Central memory CD4-positive, alpha-beta T cell (primary cell): ENCODE measurements around the gene AQP12B.
"Not testable (repeated sequence)": the region's sequence is repeated elsewhere in the genome, so short reads cannot be mapped to it uniquely, and the experiment has no call there.

Experiments used
- DNase-seq: peaks from one replicate; pipeline ENCODE4 v3.0.0; 2022
- total RNA-seq, 3 experiments: gene quantifications; one replicate each; lab custom pipeline; 2026; lab: John Stamatoyannopoulos, UW

Gene AQP12B, protein sequence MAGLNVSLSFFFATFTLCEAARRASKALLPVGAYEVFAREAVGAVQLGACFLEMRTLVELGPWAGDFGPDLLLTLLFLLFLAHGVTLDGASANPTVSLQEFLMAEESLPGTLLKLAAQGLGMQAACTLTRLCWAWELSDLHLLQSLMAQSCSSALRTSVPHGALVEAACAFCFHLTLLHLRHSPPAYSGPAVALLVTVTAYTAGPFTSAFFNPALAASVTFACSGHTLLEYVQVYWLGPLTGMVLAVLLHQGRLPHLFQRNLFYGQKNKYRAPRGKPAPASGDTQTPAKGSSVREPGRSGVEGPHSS
- 0 reads per million in 3 experiments for total RNA-seq

DNA sequence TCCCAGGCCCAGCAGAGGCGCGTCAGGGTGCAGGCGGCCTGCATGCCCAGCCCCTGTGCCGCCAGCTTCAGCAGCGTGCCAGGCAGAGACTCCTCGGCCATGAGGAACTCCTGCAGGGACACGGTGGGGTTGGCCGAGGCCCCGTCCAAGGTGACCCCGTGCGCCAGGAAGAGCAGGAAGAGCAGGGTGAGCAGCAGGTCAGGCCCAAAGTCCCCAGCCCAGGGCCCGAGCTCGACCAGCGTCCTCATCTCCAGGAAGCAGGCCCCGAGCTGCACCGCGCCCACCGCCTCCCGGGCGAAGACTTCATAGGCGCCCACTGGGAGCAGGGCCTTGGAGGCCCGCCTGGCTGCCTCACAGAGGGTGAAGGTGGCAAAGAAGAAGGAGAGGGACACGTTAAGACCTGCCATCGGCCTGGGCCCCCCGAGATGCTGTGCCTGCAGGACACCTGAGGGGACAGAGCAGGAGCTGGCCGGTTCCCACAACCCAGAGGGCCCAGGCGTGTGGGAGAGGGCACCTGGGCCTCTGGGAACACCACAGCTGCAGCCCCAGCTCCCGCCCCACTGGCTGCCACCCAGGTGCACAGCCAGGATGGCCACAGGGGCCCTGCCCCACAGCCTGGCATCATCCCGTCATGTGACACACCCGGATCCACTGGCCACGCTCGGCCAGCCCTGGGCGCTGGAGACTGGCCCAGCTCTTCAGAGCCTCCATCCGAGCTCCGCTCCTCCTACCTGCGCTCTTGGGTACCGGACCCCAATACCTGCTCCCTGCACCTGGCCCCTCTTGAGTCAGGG, at the start of gene AQP12B:
TSS of gene AQP12B (minus strand) at position 455 of the 794 bp plus-strand sequence. CDS start at position 407, 48 bp downstream.
- not testable (repeated sequence) for DNase-seq

DNA sequence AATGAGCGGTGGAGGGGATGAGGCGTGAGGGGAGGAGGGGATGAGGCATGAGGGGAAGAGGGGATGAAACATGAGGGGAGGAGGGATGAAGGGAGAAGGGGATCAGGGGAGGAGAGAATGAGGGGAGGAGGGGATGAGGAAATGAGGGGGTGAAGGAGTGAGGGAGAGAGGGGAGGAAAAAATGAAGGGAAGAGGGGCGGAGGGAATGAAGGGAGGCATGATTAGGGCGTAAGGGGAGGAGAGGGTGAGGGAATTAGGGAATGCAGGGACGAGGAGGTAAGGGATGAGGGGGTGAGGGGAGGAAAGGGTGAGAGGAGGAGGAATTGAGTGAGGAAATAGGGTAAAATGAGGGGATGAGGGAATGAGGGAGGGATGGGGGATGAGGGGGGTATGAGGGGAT, 49.5 kb upstream of the AQP12B start:
- DNase-seq = no peak

DNA sequence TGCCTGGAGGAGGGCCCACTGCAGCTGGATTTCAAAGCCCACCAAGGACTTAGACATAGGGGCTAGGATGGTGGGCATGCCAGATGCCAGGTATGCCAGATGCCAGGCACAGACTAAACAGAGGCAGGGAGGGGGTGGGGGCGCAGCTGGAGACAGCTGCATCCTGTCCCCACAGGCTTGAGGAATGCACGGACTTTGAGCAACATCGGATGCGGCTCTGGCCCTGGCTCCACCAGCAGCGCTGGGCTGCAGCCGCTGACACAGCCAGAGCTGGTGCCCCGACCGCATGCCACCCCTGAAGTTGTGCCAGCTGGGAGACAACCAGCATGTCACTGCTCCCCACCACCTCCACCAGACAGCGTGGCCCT, 48.5 kb upstream of the AQP12B start:
- no peak for DNase-seq

DNA sequence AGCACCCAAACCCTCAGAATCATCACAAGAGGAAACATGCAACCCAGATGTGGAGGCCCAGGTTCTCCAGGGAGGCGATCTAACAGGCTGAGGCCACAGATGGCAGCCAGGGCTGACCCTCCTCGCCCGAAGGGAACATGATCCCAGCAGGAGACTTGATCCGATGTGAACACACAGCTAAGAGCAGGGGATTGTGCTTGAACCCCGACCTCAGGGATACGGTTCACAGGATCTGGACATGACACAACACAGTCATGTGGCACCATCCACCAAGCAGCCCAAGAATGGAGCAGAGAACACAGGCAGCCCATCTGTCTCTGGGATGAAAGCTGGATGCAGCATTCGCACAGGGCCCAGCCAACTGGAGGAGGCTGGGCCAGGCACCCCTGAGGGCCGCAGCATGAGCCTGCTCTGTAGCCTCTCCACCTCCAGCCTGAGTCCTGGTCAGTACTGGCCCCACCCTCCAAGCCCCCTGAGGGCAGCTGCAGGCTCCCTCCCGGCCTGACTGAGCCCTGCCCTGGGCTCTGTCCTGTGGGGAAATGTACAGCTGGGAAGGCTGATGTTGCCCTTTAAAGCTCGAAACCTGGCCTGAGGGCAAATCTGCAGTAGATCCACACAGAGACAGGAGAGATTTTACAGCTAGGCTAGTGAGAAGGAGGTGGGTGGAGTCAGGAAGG, 48.0 kb upstream of the AQP12B start:
- DNase-seq = no peak

DNA sequence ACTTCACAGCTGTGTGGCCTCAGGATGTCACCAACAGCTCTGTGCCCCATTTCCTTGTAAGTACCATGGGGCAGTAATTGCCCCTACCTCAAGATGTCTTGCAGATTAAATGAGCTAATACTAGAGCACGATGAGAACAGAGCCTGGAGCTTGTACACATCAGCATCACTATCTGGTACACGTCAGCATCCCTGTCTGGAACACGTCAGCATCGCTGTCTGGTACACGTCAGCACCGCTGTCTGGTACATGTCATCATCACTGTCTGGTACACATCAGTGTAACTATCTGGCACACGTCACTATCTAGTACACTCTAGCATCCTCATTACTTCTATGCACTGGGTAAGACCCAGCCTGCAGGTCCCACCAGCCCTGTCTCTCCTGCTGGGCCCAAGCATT, 46.1 kb upstream of the AQP12B start:
- no peak for DNase-seq

DNA sequence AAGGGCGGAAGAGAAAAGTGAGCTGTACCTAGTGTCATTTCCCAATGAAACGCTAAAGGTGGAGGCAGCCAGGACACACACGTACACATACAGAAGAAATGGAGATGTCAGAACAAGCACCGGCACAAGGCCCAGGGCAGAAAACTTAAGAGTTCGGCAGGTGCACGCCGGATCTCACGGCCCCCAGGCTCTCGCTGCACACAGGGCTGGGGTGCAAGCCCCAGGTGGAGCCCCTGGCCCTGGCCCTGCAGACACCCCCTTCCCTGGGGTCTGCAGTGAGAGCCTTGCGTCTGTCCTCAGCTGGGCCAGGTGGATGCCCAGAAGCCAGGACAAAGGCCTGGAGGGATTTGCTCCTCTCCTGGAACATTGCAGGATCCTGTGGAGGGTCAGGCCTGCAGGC, 45.7 kb upstream of the AQP12B start:
- no peak for DNase-seq

DNA sequence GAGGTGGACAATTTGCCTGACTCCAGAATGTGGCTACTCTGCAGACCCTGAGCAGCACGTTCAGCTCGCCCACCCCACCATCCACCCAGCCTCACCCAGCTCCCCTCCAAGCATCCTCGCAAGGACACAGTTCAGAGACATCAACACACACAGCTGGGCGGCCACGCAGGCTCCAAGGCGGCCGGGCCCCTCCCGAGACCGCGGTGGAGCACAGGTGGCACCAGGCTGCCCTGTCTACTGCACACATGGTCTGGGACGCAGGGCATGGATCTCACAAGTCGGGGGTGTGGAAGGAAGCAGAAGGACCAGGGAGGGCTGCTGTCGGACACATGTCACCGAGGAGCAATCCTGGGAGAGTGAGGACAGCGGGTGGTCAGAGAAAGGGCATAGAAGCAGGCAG, 45.2 kb upstream of the AQP12B start:
- no peak for DNase-seq

DNA sequence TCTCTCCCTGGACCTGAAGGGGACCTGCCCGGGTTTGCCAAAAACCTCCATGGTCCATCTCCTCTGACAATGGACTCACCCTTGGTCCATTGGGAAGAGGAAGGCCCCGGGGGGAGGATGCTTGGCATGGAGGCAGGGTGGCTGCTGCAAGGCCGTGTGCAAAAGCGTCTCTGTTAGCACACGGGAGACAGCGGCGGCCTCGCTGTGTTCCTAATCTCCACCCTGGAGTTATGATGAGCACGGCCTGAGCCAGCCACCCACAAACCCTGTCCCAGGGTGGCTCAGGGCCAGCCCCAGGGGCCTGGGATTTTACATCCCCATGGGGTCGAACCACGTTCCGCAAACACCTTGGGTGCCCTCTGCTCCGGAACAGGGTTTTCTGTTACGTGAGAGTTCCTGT, 44.8 kb upstream of the AQP12B start:
- no peak for DNase-seq

DNA sequence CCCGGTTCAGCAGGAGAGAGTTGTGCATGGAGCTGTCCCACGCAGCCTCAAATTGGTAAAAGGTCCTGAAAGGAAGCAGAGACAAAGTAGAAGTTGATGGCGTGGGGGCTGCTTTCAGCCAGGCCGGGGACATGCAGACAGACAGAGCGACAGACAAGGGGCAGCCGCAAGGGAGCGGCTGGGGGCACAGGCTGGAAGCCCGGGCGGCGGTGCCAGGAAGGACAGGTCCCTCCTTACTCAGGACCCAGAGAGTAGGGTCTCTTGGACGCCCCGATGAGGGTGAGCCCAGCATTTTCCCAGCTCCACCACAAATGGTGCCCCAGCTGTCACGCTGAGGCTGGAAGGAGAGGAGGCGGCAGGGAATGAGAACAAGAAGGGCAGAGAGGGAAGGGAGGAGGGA, 44.2 kb upstream of the AQP12B start:
- no peak for DNase-seq

DNA sequence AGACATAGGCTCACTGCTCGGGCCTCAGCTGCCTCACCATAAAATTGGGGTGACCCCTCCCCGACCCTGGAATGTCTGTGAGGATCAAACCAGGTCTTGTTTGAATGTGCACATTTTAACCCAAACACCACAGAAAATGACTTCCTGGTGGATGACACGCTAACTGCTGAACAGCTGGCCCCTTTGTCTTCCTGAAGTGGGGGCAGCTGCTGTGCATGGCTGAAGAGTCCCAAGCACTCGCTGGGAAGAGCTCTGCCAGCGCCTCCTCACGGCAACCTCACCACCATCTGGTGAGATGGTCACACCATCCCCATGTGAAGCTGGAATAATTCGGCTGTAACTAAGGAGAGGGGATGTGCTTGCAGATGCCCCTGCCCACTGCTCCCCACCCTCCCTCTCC, 43.0 kb upstream of the AQP12B start:
- DNase-seq = no peak

DNA sequence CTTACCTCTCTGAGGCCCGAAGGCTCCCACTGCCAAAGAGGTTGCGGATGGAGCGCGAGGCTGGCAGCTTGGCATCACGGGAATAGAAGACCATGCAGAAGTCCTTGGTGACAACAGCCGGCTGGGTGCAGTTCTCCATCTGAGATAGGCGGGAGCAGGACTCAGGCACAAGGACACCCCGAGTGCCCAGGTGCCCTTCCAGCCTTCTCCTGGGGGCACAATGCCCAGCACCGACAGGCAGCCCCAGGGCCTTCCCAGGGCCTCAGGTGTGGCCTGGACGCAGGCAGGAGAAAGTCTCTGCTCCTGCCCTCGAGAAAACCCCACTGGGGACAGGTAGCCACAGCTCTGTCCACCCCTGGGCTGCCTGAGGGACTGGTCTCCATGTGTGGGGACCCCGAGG, 42.6 kb upstream of the AQP12B start:
- DNase-seq = no peak

DNA sequence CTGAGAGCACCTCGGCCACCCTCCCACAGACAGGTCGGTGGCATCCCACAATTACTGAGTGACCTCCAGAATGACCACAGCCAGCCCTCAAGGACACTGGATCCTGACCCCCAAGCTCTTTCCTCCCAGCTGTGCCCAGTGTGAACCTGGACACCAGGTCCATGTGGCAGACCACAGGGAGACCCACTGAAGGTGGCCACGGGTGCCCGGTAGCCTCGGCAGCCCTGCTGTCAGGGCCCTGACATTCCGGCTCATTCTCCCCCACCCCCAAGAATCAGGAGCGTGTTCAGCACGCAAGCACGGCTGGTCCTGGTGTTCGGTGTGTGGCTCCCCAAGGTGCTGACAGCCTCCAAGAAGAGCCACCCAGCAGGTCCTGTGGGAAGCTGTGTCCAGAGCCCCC, 41.7 kb upstream of the AQP12B start:
- DNase-seq = no peak

DNA sequence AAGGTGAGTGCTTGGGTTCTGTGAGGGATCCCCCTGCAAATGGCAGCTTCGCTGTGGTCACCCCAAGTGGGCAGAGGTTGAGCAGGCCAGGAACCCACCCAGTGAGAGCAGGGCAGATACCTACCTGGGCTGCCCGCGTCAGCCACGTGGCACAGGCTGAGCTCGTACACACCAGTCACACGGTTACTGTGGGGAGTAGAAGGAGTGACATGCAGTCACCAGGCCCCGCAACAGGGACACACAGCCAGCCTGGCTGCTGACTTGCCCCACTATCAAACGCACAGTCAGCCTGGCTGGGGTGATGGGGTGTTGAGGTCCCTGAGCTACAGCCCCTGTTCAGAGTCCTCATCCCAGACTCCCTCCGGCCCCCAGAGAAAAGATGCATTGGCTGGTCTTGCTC, 41.2 kb upstream of the AQP12B start:
- DNase-seq = no peak

DNA sequence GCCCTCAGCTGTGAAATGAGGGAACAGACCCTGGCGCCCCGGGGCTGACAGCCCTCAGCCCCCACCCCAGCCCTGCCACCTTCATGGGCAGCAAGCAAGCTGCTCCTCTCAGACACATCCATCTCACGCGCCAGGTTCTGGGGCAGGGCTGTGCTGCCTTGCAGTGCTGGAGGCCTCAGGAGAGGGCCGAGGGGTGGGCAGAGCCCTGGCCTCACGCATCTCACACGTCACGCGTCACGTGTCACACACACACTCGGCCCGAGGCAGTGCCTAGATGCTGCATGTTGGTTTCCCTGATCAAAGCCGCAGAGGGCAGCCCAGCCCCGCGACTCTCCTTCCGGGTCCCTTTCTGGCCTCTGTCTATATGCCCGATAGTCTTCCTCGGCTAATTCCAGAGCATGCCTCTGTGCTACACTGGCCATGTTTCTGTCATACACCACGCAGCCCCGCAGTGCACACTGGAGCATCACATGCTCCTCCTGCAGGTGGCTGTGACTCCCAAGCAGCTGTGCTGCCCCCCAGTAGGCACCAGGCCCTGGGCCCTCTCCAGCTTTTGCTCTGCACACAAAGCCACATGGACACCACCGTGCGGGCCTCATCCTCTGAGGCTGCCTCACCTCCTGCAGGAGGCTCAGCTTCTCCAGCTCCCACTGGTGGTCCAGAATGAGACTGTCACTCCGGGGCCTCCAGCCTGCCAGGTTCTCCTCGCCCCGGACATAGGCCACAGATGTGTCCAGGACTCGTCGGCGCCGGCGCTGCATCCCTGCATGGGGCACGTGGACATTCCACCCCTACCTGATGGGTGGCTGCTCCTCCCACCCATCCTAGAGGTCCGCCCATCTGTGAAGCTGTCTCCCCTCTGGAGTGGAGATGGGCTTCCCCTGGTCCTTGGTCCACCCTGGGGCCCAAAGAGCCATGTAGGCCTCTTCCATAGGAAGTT, 40.4 kb upstream of the AQP12B start:
- DNase-seq = no peak

DNA sequence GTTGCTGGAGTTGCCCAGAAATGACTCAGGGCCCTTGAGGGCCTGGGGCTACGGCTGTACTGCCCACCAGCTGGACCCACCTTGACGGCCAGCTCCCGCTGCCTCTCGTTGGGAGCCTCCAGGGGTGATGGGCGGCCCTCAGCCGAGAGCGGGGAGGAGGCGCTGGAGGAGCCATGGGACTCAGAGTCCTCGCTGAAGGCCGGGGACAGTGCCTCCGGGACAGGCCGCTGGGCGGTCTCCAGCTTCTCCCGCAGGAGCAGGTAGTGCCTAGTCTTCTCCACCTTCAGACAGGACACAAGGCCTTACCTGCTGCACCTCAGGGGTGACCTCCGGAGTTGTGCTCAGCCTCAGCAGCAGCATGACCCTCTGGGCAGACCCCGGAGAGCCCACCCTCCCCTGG, 39.7 kb upstream of the AQP12B start:
- no peak for DNase-seq

DNA sequence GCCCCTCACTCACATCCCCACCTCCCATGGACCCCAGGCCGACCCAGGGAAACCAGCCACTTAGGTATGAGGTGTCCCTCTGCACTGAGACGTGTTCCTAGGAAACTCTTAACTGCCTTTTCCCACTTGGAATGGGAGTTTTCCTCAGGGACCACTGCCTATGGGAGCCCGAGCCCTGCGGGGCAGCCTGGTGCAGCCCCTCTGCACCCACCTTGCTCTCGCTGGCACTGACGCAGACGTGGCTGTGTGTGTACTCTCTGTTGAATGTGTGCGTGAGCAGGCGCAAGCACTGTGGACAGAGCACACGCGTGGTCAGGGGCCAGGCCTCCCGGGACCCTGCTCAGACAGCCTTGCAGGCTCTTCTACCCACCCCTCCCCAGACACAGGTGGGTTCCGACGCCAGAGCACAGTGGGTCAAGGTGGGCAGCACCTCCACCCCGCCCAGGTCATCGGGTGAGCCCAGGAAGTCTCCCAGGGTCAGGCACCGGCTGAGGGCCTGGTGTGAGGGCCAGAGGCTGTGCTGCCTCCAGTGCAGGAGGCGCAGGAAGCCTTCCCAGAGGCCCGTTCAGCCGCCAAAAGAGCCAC, 39.0 kb upstream of the AQP12B start:
- no peak for DNase-seq

DNA sequence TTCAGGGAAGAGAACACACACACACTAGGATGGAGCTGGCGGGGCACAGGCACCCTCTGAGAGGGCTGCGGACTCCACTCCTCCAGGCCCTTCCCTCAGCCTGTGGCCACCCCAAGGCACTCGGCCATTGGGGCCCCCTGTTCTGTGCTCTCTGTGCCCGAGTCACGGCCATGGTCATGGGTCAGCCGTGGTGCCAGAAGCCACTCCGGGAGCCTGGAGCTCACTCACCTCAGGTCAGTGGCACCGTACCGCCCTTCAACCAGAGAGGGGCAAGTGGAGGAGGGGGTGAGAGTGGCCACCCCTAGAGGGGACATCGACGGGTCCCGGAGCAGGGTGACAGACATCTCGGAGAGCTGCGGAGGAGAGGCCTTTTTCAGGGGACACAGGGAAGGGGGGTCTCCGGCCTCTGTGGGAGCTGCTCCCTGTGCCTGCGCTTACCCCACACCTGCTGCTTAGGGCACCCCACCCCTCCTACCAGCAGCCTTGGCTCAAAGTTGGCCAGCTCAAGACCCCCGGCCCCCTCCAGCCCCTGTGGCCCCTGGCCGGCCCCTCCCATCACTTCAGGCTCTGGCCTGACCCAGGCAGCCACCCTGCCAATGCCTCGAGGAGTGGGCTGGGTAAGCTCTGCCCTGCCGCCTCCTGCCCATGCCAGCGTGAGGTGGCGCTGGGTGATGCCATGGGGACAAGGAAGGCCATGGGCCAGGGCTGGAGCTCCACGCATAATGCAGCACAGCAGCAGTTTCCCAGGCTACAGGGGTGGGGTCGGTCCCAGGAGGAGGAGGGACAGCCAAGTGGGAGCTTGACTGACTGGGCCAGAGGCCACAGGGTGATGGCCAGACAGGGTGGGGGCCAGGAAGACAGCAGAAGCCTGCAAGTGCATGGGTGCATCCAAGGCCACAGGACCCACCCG, 38.3 kb upstream of the AQP12B start:
- no peak for DNase-seq

DNA sequence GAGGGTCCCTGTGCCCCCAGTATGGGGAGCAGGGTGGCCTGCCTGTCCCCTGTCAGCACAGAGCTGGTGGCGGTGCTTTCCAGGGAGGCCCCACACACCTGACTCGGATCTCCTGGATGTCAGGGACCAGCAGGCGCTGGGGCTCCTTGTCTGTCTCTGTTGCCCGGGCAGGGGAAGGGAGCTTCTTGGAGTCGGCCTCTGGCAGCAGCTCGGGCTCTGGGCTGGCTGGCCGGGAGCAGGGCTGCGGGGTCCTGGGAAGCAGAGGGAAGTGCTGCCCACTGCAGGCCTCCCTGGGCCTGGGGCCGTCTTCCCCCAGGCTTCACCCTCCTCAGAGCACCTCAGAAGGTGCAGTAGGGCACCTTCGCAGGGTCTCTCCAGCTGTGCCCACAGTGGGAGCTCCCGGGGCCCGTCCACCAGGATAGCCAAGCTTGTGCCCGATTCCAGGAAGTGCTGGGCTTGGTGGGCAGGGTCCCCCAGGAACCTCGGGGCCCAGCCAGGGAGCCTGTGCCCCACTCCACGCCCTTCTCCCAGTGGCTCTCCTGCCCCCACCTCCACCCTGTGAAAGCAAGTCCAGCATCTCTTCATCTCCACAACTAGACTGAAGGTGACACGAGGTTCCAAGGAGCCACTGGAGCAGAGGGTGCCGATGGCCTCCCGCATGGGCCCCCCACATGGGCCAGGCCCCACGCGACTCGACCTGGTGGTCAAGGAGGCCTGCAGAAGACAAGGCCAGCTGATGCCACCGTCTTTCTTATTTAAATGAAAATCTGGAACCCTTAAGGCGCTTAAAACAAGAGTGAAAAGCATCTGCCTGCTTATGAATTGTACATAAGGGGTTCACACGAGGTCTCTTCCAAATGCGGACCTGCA, 37.2 kb upstream of the AQP12B start:
- no peak for DNase-seq

DNA sequence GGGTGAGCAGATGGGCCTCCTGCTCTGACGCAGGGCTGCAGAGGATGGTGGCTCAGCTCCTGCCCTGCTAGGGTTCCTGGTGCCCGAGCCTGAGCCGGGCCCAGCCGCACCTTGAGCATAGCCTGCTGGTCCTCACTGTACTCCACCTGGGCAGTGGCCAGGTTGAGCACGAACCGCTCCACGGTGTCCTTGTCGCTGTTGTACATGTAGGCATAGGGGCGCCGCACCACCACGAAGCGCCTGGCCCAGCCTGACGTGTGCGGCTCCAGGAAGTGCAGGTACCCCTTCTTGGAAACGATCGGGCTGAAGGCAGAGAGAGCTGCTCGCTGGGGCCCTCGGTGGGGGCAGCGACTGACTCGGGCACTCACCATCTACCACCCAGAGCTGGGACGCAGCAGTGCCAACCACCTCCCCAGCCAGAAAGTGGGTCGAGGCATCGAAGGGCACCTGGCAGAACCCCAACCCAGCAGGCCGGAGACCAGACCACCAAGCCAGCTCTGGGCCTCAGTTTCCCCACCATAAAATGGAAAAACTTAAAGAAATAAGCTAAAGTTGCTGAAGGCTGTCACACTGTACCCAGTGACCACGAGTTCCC, 36.3 kb upstream of the AQP12B start:
- no peak for DNase-seq
